GM19238 (cell line): ENCODE results near the gene SLC22A15.
"Not testable (repeated sequence)": the region's sequence is repeated elsewhere in the genome, so short reads cannot be mapped to it uniquely, and the experiment has no call there.

Experiments
- DNase-seq: peaks from one replicate; pipeline ENCODE4 v3.0.0; 2011; ENCODE audit warnings: low spot score; ENCODE audit not compliant: insufficient read length

SLC22A15 gene

DNA sequence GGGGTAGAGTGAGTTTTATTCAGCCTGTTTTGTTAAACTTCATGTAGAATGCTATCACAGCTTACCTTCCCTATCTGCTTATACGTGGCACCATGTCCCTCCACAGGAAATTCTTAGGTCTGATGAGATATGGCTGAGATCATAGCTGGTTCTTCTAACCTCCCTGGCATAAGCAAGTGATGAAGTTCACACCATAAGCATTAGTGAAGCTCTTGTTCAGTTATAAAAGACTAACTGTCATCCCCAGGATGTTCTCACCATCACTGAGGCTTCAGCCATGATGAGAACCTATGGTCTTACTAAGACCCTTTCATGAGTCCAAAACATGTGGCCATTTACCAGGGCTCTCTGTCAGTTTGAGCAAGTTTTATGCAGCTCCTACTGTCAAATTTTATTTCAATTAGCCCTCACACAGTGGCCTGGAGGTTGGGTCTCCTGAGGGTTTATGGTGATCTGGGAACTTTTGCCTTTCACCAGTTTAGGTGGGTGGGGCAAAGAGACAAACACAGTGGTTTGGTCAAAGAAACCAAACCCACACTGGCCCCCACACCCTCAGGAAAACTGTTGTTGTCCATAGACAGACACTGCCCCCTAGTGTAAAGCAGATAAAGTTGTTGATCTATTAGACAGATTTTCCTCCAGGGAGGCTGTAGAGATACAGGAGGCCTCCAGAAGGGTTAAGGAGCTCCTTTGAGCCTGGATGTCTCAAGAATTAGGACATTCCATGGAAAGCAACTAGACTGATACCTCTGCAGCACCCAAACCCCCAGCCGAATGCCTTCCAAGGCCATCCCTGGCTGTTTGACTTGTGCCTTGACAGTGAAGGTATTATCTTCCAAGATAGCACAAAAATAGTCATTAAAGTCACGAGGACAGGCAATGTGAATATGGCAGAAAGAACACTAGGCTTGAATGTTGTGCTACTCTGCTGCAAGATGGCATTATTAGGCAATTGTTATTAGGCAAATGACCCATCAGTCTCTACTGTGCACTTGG, 5.0 kb downstream of the SLC22A15 start:
- peak; percentile 18 for DNase-seq

DNA sequence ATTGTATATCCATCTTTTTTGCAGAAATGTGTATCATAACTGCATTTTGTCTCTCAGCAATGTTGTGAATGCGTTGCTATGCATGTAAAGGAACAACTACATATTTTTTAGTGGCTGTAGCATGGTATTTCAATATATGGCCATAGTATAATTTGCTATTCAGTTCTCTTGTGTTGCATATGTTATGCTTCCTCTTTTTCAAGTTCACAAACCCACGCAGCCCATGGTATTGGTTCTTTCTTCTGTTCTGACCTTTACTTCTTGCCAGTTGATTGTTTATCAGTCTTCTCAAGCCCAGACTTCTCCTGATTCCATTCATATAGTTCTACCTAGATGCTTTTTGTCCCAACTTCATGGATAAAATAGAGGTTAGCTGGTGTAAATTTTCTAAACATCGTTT, 6.1 kb downstream of the SLC22A15 start:
- no peak for DNase-seq

DNA sequence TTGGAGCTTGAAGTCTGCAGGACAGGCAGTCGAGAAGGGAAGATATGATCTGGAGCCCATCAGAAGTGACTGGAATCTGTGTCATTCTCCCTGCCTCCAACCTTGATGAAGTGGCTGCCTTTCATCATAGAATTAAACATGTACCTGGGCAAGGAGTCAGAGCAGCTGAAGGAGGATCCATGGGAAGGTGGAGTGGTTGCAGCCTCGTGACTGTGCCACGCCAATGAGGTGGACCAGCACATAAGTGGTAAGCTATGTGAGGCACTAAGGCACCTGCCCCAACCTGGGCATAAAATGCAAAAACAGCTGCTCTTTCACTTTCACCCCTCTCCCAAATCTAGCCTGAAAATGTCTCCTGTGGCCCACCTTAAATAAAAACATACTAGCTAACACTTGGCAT, 7.3 kb downstream of the SLC22A15 start:
- no peak for DNase-seq

DNA sequence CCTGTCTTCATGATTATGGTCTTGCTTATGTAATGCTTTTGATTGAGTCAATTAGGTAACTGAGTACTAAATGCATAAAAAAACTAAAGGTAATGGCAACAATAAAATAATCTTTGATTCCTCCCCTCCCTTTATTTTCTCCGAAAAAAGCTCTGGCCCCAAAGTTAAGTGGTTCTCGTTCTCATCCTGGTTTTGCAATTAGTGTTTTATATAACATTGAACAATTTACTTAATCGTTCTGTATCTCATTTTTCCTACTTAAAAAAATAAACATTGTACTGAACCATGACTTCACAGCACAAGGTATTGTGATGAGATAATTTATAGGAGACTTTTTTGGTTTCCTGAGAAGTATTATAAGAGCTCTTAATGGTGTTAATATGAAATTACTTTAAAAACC, 11.3 kb downstream of the SLC22A15 start:
- DNase-seq = no peak

GRCh38 chr1:115988953-115989352, 12.6 kb downstream of the SLC22A15 start:
- no peak for DNase-seq

DNA sequence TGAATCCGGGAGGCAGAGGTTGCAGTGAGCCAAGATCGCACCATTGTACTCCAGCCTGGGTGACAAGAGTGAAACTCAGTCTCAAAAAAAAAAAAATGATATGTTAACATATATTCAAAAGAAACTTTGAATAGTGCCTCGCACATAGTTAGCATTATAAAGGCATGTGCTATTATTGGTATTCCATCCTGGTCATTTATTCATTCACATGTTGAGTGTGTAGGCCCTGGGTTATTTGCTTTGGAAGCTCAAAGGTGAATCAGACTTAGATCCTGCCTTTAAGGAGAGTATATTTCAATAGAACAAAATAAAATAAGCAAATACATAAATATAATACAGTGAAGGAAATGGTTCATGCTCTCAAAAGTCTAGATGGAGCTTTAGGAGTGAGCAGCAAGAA, 13.4 kb downstream of the SLC22A15 start:
- DNase-seq = no peak

- no peak for DNase-seq
Measured at GRCh38 chr1:115991909-115992308, 15.6 kb downstream of the SLC22A15 start.

DNA sequence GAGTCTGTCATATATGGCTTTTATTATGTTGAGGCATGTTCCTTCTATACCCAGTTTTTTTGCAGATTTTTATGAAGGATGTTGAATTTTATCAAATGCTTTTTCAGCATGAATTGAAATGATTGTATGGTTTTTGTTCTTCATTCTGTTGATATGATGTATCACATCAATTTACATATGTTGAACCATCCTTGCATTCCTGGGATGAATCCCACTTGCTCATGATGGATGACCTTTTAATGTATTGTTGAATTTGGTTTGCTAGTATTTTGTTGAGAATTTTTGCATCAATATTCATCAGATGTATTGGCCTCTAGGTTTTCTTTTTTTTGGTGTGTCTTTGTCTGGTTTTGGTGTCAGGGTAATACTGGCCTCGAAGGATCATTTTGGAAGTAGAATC, 21.6 kb downstream of the SLC22A15 start:
- DNase-seq = not testable (repeated sequence)

DNA sequence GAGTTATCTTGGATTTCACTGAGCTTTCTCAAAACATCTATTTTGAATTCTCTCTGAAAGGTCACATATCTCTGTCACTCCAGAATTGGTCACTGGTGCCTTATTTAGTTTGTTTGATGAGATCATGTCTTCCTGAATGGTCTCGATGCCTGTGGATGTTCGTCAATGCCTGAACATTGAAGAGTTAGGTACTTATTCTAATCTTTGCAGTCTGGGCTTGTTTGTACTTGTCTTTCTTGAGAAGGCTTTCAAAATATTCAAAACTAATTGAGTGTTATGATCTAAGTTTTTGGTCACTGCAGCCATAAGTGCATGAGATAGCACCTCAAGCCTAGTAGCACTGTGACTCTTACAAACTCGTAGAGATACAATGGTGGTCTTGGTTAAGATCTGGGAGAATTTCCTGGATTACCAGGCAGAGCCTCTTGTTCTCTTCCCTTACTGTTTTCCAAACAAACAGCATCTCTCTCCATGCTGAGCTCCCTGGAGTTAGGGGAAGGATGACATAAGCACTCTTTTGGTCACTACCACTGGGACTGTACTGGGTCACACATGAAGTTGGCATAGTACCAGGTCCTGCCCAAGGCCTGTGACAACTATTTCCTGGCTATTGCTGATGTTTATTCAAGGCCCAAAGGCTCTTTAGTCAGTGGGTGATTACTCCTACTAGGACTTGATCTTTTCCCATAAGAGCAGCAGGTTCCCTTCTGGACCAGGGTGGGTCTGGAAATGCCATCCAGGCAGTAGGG, 25.6 kb downstream of the SLC22A15 start:
- DNase-seq = no peak

DNA sequence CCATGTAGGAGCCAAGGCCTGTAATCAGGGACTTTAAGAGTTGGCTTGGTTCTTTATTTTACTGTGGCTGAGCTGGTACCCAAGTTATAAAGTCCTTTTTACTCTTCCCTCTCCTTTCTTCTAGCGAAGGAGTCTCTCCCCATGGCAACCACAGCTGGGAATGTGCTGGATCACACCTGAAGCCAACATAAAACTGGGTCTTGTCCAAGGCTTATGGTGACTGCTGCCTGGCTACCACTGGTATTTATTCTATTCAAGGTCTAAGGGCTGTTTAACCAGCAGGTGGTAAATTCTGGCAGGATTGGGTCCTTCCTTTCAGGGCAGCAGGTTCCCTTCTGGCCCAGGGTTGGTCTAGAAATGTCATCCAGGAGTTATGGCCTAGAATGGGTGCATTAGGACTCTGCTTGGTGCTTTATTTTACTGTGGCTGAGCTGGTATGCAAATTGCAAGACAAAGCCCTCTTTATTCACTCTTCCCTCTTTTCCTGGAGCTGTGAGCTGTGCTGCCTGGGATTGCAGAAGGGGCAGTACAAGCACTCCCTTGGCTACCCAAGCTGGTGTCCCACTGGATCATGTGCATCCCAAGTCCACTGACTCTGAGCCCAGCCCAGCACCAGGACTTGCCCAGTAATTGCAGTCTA, 26.6 kb downstream of the SLC22A15 start:
- DNase-seq = no peak

DNA sequence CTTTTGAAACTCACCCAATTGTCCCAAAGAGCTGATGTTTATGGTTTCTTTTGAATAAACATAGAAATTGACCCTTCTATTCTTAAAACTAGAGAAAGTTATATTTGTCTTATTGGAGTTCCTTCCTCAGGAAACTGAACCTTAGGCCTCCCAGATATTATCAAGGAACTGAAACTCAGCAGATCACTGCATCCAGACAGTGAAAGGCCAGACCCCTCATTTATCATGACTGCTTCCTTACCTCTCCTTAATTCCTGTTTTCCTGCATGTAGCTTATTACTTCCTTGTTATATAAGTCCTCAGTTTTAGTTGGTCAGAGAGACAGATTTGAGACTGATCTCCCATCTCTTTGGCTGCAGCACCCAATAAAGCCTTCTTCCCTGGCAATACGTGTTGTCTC, 27.5 kb downstream of the SLC22A15 start:
- DNase-seq = no peak

DNA sequence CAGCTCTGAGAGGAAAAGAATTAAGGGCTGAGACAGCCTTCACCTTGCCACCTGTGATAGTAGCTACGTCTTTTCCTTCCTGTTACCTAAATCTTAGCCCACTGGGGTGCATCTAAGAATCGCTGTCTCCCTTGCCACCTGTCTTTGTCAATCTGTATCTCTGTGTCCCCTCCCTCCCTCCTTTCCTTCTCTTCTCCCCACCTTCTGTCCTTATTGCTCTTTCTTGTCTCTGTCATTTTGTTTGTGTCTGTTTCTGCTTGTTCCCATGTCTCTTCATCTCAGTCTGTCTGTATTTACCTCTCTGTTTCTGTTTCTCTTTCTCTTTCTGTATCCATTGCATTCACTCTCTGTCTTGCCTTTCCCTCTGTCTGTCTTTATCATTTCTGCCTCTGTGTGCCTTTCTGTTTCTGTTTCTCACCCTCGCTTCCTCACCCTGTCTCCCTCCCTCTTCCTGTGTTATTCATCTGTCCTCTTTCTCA, 30.2 kb downstream of the SLC22A15 start:
- no peak for DNase-seq

GRCh38 chr1:116008656-116009390, 32.5 kb downstream of the SLC22A15 start:
- no peak for DNase-seq

DNA sequence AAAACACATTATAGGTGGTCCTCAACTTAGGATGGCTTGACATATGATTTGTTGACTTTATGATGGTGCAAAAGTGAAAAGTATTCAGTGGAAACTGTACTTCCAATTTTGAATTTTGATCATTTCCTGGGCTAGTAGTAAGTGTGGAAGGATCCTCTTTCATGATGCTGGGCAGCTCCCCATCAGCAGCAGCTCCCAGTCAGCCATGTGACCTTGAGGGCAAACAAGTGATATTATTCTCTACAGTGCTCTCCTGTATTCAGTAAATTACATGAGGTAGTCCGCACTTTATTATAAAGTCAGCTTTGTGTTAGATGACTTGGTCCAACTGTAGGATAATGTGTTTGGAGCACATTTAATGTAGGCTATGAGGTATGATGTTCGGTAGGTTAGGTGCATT, 36.4 kb downstream of the SLC22A15 start:
- DNase-seq = no peak

DNA sequence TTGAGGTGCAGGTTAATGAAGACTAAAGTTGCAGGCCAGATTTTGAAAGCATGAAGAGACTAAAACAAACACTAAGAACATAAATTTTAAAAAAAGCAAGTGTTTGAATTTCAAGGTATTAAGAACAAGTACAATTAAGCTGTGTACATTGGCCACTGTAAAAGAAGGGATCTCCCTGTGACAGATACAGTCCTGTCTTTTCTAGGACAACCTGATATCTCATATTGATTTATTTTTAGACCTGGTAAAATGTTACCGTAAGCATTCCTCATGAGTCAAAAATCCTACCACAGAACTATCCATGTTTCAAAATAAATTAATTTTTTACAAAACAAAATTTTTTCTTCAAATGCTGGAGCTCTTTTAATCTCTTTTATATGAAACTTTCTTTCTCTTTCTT, 39.4 kb downstream of the SLC22A15 start:
- DNase-seq = no peak

GRCh38 chr1:116018007-116018406, 41.7 kb downstream of the SLC22A15 start:
- DNase-seq = no peak

- DNase-seq = no peak
Measured at GRCh38 chr1:116019653-116020253, 43.4 kb downstream of the SLC22A15 start.

- peak; percentile 25 for DNase-seq
Measured at GRCh38 chr1:116020668-116021272, 44.5 kb downstream of the SLC22A15 start.

- DNase-seq = no peak
Measured at GRCh38 chr1:116024626-116025025, 48.3 kb downstream of the SLC22A15 start.

GRCh38 chr1:116026631-116027030, 50.3 kb downstream of the SLC22A15 start:
- no peak for DNase-seq
